HEK293T (cell line): ENCODE results near the gene ADCY3.
"Not testable (repeated sequence)": the region's sequence is repeated elsewhere in the genome, so short reads cannot be mapped to it uniquely, and the experiment has no call there.

Source experiments
- CTCF ChIA-PET: fragments of 350-600 bp; formaldehyde crosslinking; extraction: SDS; loops from one replicate; lab custom pipeline; 2021; ENCODE audit warnings: antibody characterized with exemption, inconsistent platforms; lab: Yijun Ruan, JAX
- POLR2A ChIA-PET: fragments of 350-600 bp; formaldehyde crosslinking; extraction: SDS; loops from one replicate; lab custom pipeline; 2020; ENCODE audit warnings: antibody characterized with exemption, inconsistent platforms; lab: Yijun Ruan, JAX
- DNase-seq: peaks from one replicate; pipeline ENCODE4 v3.0.0; 2012; ENCODE audit warnings: mixed read lengths; ENCODE audit errors: extremely low spot score
- ARNT ChIP-seq: fragments of 450-650 bp; IDR thresholded peaks from 2 replicates; pipeline ENCODE4 v1.6.1; 2017; ENCODE audit warnings: mild to moderate bottlenecking
- BHLHE40 ChIP-seq: fragments of 450-650 bp; IDR thresholded peaks from 2 replicates; pipeline ENCODE4 v1.6.1; 2016; ENCODE audit warnings: mild to moderate bottlenecking, moderate library complexity, borderline replicate concordance
- CTBP1 ChIP-seq: fragments of 450-650 bp; IDR thresholded peaks from 2 replicates; pipeline ENCODE4 v1.6.1; 2016; ENCODE audit warnings: borderline replicate concordance
- ELF4 ChIP-seq: fragments of 450-650 bp; IDR thresholded peaks from 2 replicates; pipeline ENCODE4 v1.6.1; 2017; ENCODE audit warnings: antibody characterized with exemption
- FOXA1 ChIP-seq: fragments of 450-650 bp; IDR thresholded peaks from 2 replicates; pipeline ENCODE4 v1.6.1; 2016; ENCODE audit warnings: mild to moderate bottlenecking
- FOXK2 ChIP-seq: fragments of 450-650 bp; IDR thresholded peaks from 2 replicates; pipeline ENCODE4 v1.6.1; 2016; ENCODE audit warnings: mild to moderate bottlenecking
- FOXM1 ChIP-seq: fragments of 450-650 bp; IDR thresholded peaks from 2 replicates; pipeline ENCODE4 v1.6.1; 2017; ENCODE audit warnings: mild to moderate bottlenecking, borderline replicate concordance
- HDGF ChIP-seq: fragments of 450-650 bp; IDR thresholded peaks from 2 replicates; pipeline ENCODE4 v1.6.1; 2017; ENCODE audit warnings: antibody characterized with exemption, borderline replicate concordance
- L3MBTL2 ChIP-seq: fragments of 450-650 bp; conservative IDR thresholded peaks from 2 replicates; pipeline ENCODE4 v1.6.1; 2016; ENCODE audit warnings: mild to moderate bottlenecking
- LEF1 ChIP-seq: fragments of 450-650 bp; IDR thresholded peaks from 2 replicates; pipeline ENCODE4 v1.6.1; 2017; ENCODE audit warnings: mild to moderate bottlenecking, borderline replicate concordance
- NFRKB ChIP-seq: fragments of 450-650 bp; IDR thresholded peaks from 2 replicates; pipeline ENCODE4 v1.6.1; 2016; ENCODE audit warnings: mild to moderate bottlenecking, moderate library complexity
- SP1 ChIP-seq: fragments of 450-650 bp; IDR thresholded peaks from 2 replicates; pipeline ENCODE4 v1.6.1; 2017
- SUZ12 ChIP-seq: fragments of 450-650 bp; IDR thresholded peaks from 2 replicates; pipeline ENCODE4 v1.6.1; 2016; ENCODE audit warnings: mild to moderate bottlenecking
- TARDBP ChIP-seq: fragments of 450-650 bp; IDR thresholded peaks from 2 replicates; pipeline ENCODE4 v1.6.1; 2016
- ZNF384 ChIP-seq: fragments of 450-650 bp; IDR thresholded peaks from 2 replicates; pipeline ENCODE4 v1.6.1; 2016
- TF ChIP-seq, protein P1 (sequence below): fragments of 450-650 bp; IDR thresholded peaks from 2 replicates; pipeline ENCODE4 v1.6.1; 2016

ADCY3 gene

DNA sequence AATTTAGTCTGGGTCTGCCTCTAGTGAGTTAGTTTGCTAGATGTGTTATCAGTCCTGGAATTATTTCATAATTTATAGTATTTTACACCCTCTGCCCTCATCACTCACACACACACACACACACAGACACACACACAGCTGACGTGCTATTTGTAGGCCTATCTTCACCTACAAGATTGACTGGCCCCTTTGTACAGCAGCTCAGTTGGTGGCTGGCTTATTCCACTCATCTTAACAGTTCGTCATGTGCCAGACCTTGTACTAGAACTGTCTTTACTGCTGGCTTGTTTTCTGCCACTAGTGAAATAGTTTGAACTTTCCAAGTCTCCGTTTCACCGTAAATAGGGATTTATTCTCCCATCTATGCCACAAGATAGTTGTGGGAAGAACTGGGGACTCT, 105.5 kb downstream of the ADCY3 start:
- no peak for DNase-seq
- ChIA-PET POLR2A (no interaction called here), CTCF (no interaction called here)
- no peak for TF ChIP-seq ELF4
- TF ChIP-seq, protein P1, sequence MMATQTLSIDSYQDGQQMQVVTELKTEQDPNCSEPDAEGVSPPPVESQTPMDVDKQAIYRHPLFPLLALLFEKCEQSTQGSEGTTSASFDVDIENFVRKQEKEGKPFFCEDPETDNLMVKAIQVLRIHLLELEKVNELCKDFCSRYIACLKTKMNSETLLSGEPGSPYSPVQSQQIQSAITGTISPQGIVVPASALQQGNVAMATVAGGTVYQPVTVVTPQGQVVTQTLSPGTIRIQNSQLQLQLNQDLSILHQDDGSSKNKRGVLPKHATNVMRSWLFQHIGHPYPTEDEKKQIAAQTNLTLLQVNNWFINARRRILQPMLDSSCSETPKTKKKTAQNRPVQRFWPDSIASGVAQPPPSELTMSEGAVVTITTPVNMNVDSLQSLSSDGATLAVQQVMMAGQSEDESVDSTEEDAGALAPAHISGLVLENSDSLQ, result no peak
- no peak for TF ChIP-seq SUZ12
- no peak for TF ChIP-seq L3MBTL2
- no peak for TF ChIP-seq SP1
- TF ChIP-seq FOXM1, result no peak
- TF ChIP-seq FOXA1, result no peak
- no peak for TF ChIP-seq FOXK2
- TF ChIP-seq BHLHE40, result no peak
- TF ChIP-seq TARDBP, result no peak
- no peak for TF ChIP-seq NFRKB
- no peak for TF ChIP-seq ZNF384
- no peak for TF ChIP-seq LEF1

DNA sequence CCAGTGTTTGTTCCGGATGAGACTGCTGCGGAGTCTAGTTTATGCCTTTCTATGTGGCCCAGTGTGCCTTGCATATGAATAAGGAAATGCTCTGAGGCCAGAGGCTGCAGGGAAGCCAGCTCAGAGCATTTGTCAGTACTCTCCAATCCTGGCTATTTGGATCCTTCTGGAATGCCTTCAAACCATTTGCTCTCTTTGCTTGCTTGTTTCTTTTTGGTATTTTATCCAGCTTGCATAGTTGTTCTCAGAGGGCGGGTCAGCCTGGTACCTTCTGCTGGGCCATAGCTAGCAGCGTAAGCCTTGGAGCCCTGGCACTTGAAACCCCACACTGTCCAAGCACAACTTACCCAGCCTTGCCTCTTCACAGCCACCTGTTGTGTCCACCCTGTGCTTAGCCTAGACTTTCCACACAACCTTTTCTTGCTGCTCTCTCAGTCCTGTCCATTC, 106.3 kb downstream of the ADCY3 start:
- TF ChIP-seq BHLHE40, result no peak
- TF ChIP-seq NFRKB, result no peak
- no peak for TF ChIP-seq SUZ12
- no peak for TF ChIP-seq LEF1
- no peak for TF ChIP-seq ELF4
- TF ChIP-seq L3MBTL2, result no peak
- TF ChIP-seq, protein P1, result no peak
- no peak for TF ChIP-seq HDGF
- no peak for TF ChIP-seq SP1
- TF ChIP-seq ARNT, result no peak
- TF ChIP-seq TARDBP, result no peak
- TF ChIP-seq FOXM1, result no peak
- no peak for TF ChIP-seq FOXK2
- TF ChIP-seq CTBP1, result no peak
- no peak for TF ChIP-seq ZNF384
- no peak for TF ChIP-seq FOXA1
- POLR2A ChIA-PET, result interaction anchor here (1.2 kb wide), 2 partner anchors 21 to 392 kb away, joined by 3 read pairs; partner anchors contain the start of genes CENPO and PTRHD1
- CTCF ChIA-PET, result no interaction called here
- no peak for DNase-seq

DNA sequence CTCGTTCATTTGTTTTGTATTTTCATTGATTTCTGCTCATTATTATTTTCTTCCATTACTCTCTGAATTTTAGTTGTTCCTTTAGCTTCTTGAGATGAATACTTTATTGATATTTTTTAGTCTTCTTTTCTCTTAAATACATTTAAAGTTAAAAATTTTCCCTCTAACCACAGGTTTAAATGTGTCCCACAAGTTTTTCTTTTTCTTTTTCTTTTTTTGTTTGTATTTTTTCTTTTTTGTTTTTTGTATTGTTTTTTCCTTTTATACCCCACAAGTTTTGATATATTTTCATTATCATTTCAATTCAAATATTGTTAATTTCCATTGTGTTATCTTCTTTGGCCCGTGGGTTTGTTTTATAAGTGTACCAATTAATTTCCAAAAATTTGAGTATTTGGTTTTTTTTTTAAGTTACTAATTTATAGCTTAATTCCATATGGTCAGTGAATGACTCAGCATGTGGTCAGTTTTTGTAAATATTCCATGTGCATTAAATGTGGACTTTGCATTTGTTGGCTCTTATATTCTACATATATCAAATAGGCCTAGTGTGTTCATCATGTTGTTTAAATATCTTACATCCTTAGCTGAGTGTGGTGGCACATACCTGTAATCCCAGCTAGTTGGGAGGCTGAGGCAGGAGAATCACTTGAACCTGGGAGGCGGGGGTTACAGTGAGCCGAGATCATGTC, 110.6 kb downstream of the ADCY3 start:
- TF ChIP-seq CTBP1, result no peak
- no peak for TF ChIP-seq ZNF384
- no peak for TF ChIP-seq ARNT
- TF ChIP-seq, protein P1, result no peak
- TF ChIP-seq BHLHE40, result no peak
- TF ChIP-seq HDGF, result no peak
- TF ChIP-seq SP1, result no peak
- ChIA-PET POLR2A (no interaction called here), CTCF (interaction anchor here (0.7 kb wide), 1 partner anchor 10 kb away, joined by 4 read pairs; no protein-coding TSS in a partner anchor)
- no peak for DNase-seq

DNA sequence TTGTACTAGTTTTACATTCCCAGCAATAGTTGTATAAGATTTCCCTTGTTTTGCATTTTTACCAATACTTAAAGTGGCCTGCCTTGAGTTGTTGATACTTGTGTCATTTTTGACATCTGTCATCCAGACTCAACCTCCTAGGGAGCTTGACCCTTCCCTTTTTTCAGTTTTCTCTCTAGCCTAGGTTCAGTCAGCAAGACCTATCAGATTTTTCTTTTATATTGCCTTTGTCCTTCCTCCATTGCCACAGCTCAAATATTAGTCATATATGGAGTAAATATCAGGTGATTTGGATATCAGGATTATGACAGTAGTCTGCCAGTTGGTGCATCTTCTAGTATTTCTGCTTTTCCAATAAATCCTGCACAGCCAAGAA, 113.4 kb downstream of the ADCY3 start:
- ChIA-PET CTCF (no interaction called here), POLR2A (no interaction called here)
- DNase-seq, result no peak
- TF ChIP-seq FOXM1, result no peak
- no peak for TF ChIP-seq SUZ12
- TF ChIP-seq HDGF, result no peak
- TF ChIP-seq NFRKB, result no peak
- no peak for TF ChIP-seq ZNF384
- no peak for TF ChIP-seq ARNT
- no peak for TF ChIP-seq FOXK2
- TF ChIP-seq SP1, result no peak
- TF ChIP-seq TARDBP, result no peak

DNA sequence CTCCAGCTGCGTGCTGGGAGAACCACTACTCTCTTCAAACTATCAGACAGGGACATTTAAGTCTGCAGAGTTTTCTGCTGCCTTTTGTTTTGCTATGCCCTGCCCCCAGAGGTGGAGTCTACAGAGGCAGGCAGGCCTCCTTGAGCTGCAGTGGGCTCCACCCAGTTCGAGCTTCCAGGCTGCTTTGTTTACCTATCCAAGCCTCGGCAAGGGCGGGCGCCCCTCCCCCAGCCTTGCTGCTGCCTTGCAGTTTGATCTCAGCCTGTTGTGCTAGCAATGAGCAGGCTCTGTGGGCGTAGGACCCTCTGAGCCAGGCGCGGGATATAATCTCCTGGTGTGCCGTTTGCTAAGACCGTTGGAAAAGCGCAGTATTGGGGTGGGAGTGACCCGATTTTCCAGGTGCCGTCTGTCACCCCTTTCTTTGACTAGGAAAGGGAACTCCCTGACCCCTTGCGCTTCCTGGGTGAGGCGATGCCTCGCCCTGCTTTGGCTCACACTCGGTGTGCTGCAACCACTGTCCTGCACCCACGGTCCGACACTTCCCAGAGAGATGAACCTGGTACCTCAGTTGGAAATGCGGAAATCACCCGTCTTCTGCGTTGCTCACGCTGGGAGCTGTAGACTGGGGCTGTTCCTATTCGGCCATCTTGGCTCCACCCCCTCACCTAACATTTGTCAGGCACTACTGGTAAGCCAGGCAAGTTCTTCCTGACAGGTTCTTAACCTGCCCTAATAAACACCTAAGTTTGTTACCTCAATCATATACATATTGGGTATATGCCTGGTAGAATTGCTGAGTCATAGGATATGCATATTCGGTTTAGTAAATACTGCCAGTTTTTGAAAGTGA, 114.0 kb downstream of the ADCY3 start:
- POLR2A ChIA-PET, CTCF ChIA-PET, DNase-seq: not testable (repeated sequence)

DNA sequence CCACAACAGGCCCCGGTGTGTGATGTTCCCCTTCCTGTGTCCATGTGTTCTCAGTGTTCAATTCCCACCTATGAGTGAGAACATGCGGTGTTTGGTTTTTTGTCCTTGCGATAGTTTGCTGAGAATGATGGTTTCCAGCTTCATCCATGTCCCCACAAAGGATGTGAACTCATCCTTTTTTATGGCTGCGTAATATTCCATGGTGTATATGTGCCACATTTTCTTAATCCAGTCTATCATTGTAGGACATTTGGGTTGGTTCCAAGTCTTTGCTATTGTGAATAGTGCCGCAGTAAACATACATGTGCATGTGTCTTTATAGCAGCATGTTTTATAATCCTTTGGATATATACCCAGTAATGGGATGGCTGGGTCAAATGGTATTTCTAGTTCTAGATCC, 119.5 kb downstream of the ADCY3 start:
- CTCF ChIA-PET, POLR2A ChIA-PET, DNase-seq: not testable (repeated sequence)
